Astrocyte (in vitro differentiated cells and primary cell): ENCODE measurements around the gene HTR3E. TPM values are rescaled to one million over a fixed set of nuclear protein-coding genes. Genes with fewer than 3 reads are reported as not detected.
A peak's percentile ranks its signal among the peaks of the same experiment; 100 is the strongest.

ENCODE experiments used
- DNase-seq: peaks from one replicate; pipeline ENCODE4 v3.0.0-alpha.2; 2010; ENCODE audit warnings: low read depth
- FAIRE-seq: peaks from 2 replicates; lab custom pipeline; 2011; peaks lifted over from hg19 to GRCh38; lab: Jason Lieb, UNC
- H2AFZ ChIP-seq: 2 replicates; pipeline ENCODE4 v1.6.0; 2012; ENCODE audit warnings: low read depth, low read length, inconsistent platforms
- H3K27ac ChIP-seq: 2 replicates; pipeline ENCODE4 v1.5.1; 2011; ENCODE audit warnings: low read depth, low read length, inconsistent platforms
- H3K27me3 ChIP-seq: 2 replicates; pipeline ENCODE4 v1.6.0; 2011; ENCODE audit warnings: low read length, inconsistent platforms; ENCODE audit not compliant: insufficient read depth
- H3K36me3 ChIP-seq: 2 replicates; pipeline ENCODE4 v1.5.1; 2011; ENCODE audit warnings: low read length, inconsistent platforms; ENCODE audit not compliant: insufficient read depth
- H3K4me1 ChIP-seq: 2 replicates; pipeline ENCODE4 v1.5.1; 2011; ENCODE audit warnings: low read length, inconsistent platforms; ENCODE audit not compliant: insufficient read depth
- H3K4me2 ChIP-seq: 2 replicates; pipeline ENCODE4 v1.6.0; 2012; ENCODE audit warnings: low read length, inconsistent platforms
- H3K4me3 ChIP-seq: 2 replicates; pipeline ENCODE4 v1.5.1; 2011; ENCODE audit warnings: low read depth, mild to moderate bottlenecking, low read length, inconsistent platforms; ENCODE audit not compliant: insufficient read depth
- H3K79me2 ChIP-seq: 2 replicates; pipeline ENCODE4 v1.6.0; 2012; ENCODE audit warnings: mild to moderate bottlenecking, low read length, inconsistent platforms; ENCODE audit not compliant: insufficient read depth
- H3K9ac ChIP-seq: 2 replicates; pipeline ENCODE4 v1.6.0; 2012; ENCODE audit warnings: mild to moderate bottlenecking, low read length, inconsistent platforms
- H3K9me3 ChIP-seq: 2 replicates; pipeline ENCODE4 v1.5.1; 2012; ENCODE audit warnings: low read depth, mild to moderate bottlenecking, low read length, inconsistent platforms; ENCODE audit not compliant: insufficient read depth
- H4K20me1 ChIP-seq: 2 replicates; pipeline ENCODE4 v1.6.0; 2012; ENCODE audit warnings: low read length, inconsistent platforms; ENCODE audit not compliant: insufficient read depth
- H3K27ac Mint-ChIP-seq: one replicate; pipeline ENCODE4 v1.8.0; 2021; ENCODE audit warnings: mild to moderate bottlenecking, mixed read lengths; ENCODE audit not compliant: unreplicated experiment
- H3K27me3 Mint-ChIP-seq: one replicate; pipeline ENCODE4 v1.8.0; 2021; ENCODE audit warnings: low read depth, mixed read lengths; ENCODE audit not compliant: unreplicated experiment
- H3K36me3 Mint-ChIP-seq: one replicate; pipeline ENCODE4 v1.8.0; 2021; ENCODE audit warnings: low read depth, mixed read lengths; ENCODE audit not compliant: unreplicated experiment
- H3K4me1 Mint-ChIP-seq: one replicate; pipeline ENCODE4 v1.8.0; 2021; ENCODE audit warnings: low read depth, mixed read lengths; ENCODE audit not compliant: unreplicated experiment
- H3K4me3 Mint-ChIP-seq: one replicate; pipeline ENCODE4 v1.8.0; 2021; ENCODE audit warnings: mild to moderate bottlenecking, moderate library complexity, mixed read lengths; ENCODE audit not compliant: unreplicated experiment
- H3K9me3 Mint-ChIP-seq: one replicate; pipeline ENCODE4 v1.8.0; 2021; ENCODE audit warnings: mild to moderate bottlenecking, mixed read lengths; ENCODE audit not compliant: unreplicated experiment
- EZH2 ChIP-seq: IDR thresholded peaks from 2 replicates; pipeline ENCODE4 v1.6.1; 2012; ENCODE audit warnings: mild to moderate bottlenecking, low read length, inconsistent platforms; ENCODE audit not compliant: insufficient read depth
- total RNA-seq: library from RNA; stranded (reverse); gene quantifications from 2 replicates; pipeline ENCODE4 v1.2.1, GENCODE V29; 2021
- TF ChIP-seq, protein P1 (sequence below): IDR thresholded peaks from 2 replicates; pipeline ENCODE4 v1.5.1; 2011; ENCODE audit warnings: low read depth, mild to moderate bottlenecking, inconsistent platforms, low read length, moderate library complexity; ENCODE audit not compliant: insufficient read depth

HTR3E gene
- total RNA-seq, 1 donor from 2014 or later, result not detected

DNA sequence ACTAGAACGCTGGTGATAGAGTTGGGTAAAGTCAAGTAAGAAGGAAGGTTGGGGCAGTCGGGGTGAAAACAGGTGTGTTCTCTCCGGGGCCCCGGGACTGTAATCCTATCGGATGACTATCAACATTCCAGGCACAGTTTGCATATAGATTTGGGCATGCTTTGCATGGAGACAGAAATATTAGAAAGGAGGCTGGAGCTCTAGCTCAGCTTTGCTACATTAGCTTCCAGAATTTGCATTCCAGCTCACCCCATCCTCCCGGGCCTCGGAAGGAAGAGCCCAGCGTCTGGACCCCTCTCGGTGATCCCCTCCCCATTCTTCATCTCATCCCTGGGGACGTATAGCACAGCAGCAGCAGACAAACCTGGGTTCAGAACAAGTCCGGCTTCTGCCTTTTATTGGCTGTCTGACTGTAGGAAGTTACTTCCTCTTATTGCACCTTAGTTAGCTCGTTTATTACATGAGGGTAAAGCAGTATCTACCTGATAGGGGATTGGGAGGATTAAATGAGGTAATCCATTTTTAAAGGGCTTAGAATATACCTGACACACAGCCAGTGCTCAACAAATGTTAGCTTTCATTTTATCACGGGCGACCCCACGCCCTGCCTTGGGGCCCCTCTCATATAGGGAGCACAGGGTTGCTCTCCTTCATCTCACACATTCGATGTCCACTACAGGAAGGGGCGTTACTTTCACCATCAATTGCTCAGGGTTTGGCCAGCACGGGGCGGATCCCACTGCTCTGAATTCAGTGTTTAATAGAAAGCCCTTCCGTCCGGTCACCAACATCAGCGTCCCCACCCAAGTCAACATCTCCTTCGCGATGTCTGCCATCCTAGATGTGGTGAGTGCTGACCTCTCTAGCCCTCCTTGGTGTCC, 3.2 kb downstream of the HTR3E start:
- Mint-ChIP-seq H3K36me3 (no peaks in the 10 kb centered on the region), H3K4me3 (no peak overlapping the region), H3K27ac (peak overlapping the region; percentile 4), H3K4me1 (peaks cover 5% of the 10 kb centered on the region), H3K27me3 (peaks cover 13% of the 10 kb centered on the region), H3K9me3 (no peaks in the 10 kb centered on the region)
- Histone ChIP-seq H2AFZ (no peak overlapping the region), H3K9me3 (no peaks in the 10 kb centered on the region), H3K36me3 (no peaks in the 10 kb centered on the region), H3K9ac (no peak overlapping the region), H3K27me3 (peaks cover 2% of the 10 kb centered on the region), H3K4me3 (no peak overlapping the region), H3K4me2 (no peak overlapping the region), H3K79me2 (no peaks in the 10 kb centered on the region), H4K20me1 (no peaks in the 10 kb centered on the region), H3K4me1 (no peaks in the 10 kb centered on the region), H3K27ac (no peak overlapping the region)
- FAIRE-seq, result no peak
- TF ChIP-seq, protein P1, sequence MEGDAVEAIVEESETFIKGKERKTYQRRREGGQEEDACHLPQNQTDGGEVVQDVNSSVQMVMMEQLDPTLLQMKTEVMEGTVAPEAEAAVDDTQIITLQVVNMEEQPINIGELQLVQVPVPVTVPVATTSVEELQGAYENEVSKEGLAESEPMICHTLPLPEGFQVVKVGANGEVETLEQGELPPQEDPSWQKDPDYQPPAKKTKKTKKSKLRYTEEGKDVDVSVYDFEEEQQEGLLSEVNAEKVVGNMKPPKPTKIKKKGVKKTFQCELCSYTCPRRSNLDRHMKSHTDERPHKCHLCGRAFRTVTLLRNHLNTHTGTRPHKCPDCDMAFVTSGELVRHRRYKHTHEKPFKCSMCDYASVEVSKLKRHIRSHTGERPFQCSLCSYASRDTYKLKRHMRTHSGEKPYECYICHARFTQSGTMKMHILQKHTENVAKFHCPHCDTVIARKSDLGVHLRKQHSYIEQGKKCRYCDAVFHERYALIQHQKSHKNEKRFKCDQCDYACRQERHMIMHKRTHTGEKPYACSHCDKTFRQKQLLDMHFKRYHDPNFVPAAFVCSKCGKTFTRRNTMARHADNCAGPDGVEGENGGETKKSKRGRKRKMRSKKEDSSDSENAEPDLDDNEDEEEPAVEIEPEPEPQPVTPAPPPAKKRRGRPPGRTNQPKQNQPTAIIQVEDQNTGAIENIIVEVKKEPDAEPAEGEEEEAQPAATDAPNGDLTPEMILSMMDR, result no peak
- no peak for TF ChIP-seq EZH2
- DNase-seq, result no peak

DNA sequence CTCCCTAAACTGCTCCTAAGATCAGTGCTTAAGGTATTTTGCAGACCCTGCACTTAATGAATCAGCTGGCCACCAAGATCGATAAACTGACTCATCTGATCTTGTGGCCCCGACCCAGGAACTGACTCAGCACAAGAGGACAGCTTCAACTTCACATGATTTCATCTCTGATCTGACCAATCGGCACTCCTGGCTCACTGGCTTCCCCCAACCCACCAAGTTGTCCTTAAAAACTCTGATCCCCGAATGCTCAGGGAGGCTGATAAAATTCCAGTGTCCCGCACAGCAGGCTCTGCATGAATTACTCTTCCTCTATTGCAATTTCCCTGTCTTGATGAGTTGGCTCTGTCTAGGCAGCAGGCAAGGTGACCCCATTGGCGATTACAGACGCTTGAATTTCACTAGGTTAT, 13.5 kb downstream of the HTR3E start:
- H3K9ac ChIP-seq, result peak overlapping the region; percentile 18

More for the DNA sequence above, 13.5 kb downstream of the HTR3E start:
- peaks cover 6% of the 10 kb centered on the region for H3K4me1 ChIP-seq
- peak; percentile 51 for DNase-seq
- no peak overlapping the region for H3K27ac ChIP-seq
- FAIRE-seq, result no peak
- H4K20me1 ChIP-seq, result no peaks in the 10 kb centered on the region
- no peaks in the 10 kb centered on the region for H3K79me2 ChIP-seq
- H3K4me3 ChIP-seq, result peak overlapping the region; percentile 33
- H3K9me3 Mint-ChIP-seq, result no peaks in the 10 kb centered on the region
- H3K4me1 Mint-ChIP-seq, result peaks cover 5% of the 10 kb centered on the region
- no peaks in the 10 kb centered on the region for H3K9me3 ChIP-seq
- no peaks in the 10 kb centered on the region for H3K36me3 Mint-ChIP-seq
- no peaks in the 10 kb centered on the region for H3K36me3 ChIP-seq
- H3K27ac Mint-ChIP-seq, result peak overlapping the region; percentile 1
- no peaks in the 10 kb centered on the region for H3K27me3 ChIP-seq
- TF ChIP-seq, protein P1, result no peak
- no peak for TF ChIP-seq EZH2
- H3K4me3 Mint-ChIP-seq, result no peak overlapping the region
- H3K4me2 ChIP-seq, result peak overlapping the region; percentile 77
- peak overlapping the region; percentile 63 for H2AFZ ChIP-seq
- peaks cover 13% of the 10 kb centered on the region for H3K27me3 Mint-ChIP-seq
